ENCODE data around the gene ZNF469.

The ZNF469 gene, protein sequence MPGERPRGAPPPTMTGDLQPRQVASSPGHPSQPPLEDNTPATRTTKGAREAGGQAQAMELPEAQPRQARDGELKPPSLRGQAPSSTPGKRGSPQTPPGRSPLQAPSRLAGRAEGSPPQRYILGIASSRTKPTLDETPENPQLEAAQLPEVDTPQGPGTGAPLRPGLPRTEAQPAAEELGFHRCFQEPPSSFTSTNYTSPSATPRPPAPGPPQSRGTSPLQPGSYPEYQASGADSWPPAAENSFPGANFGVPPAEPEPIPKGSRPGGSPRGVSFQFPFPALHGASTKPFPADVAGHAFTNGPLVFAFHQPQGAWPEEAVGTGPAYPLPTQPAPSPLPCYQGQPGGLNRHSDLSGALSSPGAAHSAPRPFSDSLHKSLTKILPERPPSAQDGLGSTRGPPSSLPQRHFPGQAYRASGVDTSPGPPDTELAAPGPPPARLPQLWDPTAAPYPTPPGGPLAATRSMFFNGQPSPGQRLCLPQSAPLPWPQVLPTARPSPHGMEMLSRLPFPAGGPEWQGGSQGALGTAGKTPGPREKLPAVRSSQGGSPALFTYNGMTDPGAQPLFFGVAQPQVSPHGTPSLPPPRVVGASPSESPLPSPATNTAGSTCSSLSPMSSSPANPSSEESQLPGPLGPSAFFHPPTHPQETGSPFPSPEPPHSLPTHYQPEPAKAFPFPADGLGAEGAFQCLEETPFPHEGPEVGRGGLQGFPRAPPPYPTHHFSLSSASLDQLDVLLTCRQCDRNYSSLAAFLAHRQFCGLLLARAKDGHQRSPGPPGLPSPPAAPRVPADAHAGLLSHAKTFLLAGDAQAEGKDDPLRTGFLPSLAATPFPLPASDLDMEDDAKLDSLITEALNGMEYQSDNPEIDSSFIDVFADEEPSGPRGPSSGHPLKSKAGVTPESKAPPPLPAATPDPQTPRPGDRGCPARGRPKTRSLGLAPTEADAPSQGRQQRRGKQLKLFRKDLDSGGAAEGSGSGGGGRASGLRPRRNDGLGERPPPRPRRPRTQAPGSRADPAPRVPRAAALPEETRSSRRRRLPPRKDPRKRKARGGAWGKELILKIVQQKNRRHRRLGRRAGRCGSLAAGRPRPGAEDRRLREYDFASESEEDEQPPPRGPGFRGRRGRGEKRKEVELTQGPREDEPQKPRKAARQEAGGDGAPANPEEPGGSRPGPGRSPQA (N-terminal part only)

DNA sequence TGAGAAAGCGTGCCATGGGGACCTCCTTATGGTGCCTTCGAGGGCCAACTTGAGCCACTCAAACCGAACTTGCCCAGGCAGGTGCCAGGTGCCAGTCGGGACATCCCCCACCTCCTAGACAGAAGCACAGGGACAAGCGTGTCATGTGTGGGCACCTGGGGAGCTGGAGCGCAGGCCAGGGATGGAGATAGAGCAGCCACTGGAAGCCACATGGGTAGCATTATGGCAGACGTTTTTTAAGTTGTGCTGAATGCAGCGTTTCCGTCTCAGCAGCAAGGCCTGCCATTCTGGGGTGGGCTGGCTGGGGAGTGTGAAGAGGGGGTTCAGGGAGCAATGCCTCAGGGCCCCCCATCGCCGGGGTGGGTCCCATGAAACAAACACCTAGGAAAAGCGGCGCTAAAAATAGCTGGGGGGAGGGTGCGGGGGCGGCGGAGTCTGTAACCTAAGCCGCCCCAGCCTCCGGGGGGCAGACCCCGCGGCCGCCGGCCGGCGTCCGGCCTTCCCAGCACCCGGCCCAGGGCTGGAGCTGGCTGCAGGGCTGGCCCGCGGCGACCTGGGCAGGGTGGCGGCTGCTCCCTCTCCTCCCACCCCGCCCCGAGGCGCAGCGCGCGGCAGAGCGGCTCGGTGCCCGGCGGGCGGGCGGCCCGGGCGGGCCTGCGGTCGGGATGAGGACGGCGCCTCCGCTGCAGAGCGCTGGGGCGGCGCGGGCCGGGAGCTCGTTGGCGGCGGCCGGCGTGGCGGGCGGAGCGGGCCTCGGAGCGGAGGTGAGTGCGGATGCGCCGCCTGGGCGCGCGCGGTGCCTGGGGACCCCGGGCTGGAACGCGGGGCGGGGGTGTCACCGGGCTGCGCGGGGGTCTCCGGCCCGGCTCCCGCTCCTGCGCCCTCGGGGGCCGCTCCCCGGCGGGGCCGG, at the start of gene ZNF469:
Gene ZNF469 (plus strand): TSS at position 469 of the 910 bp plus-strand sequence. CDS start 44,512 bp downstream, outside the sequence.
- DNase-seq (ENCODE audit: low read depth), result no peak

DNA sequence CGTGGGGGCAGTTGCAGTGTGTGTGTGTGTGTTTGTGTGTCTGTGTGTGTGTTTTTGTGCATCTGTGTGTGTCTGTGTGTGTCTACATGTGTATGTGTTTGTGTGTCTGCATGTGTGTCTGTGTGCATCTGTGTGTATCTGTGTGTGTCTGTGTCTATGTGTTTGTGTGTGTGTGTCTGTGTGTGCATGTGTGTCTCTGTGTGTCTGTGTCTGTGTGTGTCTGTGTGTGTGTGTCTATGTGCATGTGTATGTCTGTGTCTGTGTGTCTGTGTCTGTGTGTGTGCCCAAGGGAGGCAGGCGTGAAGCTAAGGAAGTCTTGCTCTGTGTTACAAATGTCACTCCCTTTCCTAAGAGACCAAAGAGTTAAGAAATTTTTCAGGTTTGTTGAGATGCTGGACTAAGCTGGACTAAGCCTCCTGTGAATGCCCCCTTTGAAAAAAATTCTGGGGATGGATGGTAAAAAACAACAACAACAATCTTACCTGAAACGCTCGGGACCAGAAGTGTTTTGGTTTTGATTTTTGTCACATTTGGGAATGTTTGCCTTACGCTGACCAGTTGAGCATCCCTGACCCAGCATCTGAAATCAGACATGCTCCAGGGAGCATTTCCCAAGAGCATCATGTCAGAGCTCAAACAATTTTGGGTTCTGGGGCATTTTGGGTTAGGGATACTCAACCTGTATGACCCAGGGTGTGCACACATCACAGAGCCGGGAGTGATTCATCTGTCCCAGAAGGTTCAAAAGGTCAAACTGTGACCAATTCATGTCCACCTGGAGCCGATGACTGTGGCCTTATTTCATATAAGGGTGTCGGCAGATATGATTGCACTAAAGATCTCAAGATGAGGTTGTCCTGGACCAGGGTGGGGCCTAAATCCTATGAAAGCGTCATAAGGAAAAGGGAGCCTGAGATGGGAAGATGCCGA, 48.6 kb upstream of the ZNF469 start:
- DNase-seq (ENCODE audit: low read depth), result no peak

DNA sequence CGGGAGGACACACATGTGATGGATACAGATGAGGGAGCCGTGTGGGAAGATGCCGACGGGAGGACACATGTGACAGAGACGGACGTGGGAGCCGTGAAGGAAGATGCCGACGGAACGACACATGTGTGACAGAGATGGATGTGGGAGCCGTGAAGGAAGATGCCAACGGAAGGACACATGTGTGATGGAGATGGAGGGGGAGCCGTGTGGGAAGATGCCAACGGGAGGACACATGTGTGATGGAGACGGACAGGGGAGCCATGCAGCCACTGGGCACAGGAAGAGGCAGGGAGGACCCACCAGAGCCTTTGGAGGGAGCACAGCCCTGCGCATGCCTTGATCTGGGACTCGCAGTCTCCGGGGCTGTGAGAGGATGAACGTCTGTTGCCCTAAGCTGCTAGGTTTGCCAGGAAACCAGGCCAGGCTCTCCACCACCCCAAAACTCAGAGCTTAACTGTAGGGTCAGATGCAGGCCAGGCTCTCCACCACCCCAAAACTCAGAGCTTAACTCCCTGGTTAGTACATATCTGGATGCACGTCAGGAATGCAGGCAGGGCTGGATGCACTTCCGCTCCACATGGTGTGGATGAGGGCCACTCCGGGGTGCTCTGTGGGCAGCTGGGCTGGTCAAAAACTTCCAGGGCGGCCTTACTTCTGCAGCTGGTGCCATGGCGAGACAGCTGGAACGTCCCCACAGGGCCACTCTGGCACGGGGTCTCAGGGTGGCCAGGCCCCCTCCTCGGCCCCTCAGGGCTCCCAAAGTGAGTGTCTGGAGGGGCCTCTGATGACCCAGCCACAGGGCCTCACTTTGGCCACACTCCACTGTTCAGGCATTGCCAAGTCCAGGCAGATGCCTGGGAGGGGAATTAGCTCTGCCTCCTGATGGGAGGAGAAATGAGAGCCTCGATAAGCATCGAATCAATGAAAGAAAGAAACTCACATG, 47.7 kb upstream of the ZNF469 start:
- DNase-seq (ENCODE audit: low read depth), result no peak

DNA sequence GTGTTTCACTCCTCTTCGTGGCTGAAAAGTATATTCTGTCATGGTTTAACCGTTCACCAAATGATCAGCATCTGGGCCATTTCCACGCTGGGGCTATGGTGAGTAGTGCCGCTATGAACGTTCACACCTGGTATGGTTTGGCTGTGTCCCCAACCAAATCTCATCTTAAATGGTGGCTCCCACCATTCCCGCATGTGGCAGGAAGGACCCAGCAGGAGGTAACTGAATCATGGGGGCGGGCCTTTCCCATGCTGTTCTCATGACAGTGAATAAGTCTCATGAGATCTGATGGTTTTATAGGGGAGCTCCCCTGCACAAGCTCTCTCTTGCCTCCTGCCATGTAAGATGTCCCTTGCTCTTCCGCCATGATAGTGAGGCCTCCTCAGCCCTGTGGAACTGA, 45.7 kb upstream of the ZNF469 start:
- no peak for DNase-seq (ENCODE audit: low read depth)

DNA sequence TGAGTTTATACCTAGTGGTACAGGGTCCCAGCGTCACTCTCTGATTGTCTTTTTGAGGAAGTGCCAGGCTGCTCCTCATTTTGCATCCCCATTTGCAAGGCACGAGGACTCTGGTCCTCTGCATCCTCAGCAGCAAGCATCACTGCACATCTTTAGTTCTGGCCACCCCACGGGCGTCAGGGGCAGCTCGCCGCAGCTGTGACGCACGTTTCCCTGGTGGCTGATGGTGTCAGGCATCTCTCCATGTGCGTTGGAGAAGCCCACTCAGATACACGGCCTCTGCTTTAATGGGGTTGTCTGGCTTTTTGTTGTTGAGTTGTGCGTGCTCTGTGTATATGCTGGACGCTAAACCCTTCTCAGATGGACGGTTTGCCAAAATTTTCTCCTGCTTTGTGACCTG, 45.2 kb upstream of the ZNF469 start:
- DNase-seq (ENCODE audit: low read depth), result no peak

DNA sequence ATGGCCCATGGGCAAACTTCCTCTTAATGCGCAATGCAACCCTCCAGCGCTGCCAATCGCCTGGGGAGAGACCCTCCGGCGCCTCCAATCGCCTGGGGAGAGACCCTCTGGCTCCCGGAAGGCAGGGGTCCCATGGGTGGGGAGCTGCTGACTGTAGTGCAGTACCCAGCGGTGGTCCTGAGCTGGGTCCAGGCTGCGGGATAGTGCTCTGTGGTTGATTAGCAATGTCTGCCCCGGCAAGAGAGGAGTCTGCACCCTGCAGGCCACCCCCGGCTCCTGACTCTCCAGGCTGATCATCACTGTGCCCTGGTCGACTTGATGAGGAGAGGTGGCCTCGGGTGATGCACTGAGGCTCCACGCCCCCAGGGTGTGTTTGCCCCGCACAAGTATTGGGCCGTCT, 44.6 kb upstream of the ZNF469 start:
- no peak for DNase-seq (ENCODE audit: low read depth)

DNA sequence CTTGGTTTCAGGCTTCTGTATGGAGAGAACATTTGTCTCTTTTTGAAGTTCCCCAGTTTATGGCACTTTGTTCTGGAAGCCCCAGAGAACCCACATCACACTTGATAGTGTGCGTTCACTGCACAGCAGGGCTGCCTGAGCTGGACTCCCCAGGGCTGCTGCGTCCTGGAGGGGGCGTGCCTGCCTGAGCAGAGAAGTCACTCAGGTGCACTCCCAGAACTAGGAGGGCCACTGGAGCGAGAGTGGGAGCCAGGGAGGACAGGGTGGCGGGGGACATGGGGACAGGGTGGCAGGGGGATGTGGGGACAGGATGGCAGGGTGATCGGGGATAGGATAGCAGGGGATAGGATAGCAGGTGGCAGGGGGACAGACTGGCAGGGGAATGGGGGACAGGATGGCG, 43.9 kb upstream of the ZNF469 start:
- no peak for DNase-seq (ENCODE audit: low read depth)

DNA sequence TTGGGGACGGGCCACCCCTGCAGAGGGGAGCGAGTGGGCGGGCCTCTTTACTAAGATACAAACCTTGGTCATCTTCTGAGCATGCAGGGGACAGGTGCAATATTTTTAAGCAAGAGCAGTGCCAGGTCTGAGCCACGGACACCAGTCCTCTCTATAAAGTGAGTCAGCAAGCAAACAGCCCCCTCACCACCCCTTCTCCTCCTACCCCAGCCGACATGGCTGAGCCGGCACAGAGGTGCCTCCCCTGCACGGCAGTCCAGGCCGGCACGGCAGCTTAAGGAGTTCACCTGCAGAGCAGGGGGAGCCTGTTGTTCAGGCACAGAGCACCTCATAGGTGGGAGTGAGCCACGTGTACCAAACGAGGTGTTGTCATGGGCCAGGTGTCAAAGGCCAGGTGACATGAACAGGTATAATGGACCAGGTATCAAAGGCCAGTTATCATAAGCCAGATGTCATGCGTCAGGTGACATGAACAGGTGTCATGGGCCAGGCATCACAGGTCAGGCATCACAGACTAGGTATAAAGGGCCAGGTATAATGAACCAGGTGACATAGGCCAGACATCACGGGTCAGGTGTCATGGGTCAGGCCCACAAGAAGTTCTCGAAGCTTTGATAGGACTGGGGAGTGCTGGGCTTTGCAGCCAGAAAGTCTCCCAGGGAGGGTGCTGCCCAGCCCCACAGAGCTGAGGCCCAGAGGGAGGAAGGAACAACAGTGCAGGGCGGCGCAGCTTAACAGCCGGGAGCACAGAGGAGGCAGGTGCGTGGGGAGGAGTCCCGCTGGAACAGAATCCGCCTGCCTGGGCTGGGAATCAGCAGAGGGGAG, 42.6 kb upstream of the ZNF469 start:
- DNase-seq (ENCODE audit: low read depth), result no peak

DNA sequence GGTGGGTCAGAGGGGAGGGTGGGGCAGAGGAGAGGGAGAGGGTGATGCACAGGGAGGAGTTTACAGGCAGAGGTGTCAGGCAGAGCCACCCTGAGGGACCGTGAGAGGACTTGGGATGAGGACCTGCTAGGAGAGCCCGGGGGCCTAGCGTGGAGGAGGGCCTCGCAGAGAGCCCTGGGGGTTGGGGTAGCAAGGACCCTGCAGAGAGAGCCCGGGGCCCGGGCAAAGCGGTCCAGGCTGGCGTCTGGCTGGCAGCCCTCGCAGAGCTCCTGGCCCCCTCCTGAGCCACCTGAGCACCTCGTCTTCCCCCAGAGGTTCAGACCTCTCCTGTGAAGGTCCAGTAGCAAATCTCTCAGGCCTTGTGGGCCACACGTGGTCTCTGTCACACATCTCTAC, 42.0 kb upstream of the ZNF469 start:
- no peak for DNase-seq (ENCODE audit: low read depth)

DNA sequence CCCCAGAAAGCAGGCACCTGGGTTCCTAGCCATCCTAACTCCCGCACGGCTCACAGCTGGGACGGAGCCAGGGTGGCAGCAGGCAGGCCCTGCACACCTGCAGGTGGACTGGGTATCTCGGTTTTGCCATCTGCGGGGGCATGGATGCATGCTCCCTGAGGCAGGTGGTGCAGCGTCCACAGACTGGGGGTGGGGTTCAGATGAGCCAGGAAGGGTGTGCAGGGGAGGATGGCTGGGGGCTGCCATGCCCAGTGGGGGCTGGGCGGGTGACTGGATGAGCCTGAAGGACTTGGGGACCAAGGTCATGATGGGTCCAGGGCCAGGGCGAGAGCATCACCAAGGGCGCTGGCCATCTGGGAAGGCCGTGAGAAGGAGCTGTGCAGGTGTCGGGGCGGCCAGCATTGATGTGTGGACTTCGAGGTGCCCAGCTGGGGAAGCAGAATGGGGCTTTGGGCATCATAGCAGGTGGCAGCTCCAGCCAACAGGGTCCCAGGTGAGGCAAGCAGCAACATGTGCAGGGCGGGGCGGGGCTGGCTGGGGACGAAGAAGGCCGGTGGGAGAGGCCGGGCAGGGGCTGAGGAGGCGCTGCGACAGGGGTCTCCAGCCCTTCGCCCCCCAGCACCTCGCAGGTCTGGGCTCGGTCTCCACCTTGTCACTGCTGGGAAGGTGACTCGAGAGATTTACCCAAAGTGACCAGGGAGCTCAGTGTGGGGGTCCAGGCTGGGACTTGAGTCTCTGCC, 41.0 kb upstream of the ZNF469 start:
- DNase-seq (ENCODE audit: low read depth), result no peak

DNA sequence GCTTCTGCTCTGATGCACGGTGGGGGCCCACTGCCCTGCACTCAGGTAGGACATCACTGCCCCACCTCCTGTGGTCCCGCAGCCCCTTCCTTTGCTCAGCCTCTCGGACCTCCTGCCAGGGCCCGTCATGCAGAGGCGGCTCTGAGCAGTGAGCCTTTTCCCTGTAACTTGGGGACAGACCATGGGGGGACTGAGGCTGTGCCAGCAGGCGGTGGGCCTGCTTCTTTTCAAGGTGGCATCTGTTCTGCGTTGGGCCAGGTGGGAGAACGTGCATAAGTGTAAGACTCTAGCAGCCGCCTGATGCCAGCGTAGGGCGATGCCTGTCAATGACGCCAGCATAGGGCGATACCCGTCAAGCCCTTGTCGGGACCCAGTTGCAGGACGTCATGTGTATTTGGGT, 40.3 kb upstream of the ZNF469 start:
- no peak for DNase-seq (ENCODE audit: low read depth)

DNA sequence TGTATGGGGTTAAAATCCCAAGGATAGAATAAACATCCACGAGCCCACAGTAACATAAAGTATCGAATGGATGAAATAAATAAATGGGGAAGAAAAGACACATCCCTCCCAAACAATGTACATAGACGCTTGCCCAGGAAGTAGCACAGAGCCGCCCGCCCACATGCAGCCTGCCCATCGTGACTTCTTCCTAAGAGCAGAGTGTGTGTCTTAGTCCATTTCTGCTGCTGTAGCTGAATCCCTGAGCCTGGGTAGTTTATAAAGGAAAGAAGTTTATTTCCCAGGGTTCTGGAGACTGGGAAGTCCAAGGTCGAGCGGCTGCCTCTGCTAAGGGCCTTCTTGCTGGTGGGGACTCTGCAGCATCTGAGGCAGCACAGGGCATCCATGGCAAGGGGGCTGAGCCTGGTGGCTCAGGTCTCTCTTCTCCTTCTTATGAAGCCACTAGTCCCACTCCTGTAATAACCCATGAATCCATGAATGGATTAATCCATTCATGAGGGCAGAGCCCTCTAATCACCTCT, 39.4 kb upstream of the ZNF469 start:
- DNase-seq (ENCODE audit: low read depth), result no peak

DNA sequence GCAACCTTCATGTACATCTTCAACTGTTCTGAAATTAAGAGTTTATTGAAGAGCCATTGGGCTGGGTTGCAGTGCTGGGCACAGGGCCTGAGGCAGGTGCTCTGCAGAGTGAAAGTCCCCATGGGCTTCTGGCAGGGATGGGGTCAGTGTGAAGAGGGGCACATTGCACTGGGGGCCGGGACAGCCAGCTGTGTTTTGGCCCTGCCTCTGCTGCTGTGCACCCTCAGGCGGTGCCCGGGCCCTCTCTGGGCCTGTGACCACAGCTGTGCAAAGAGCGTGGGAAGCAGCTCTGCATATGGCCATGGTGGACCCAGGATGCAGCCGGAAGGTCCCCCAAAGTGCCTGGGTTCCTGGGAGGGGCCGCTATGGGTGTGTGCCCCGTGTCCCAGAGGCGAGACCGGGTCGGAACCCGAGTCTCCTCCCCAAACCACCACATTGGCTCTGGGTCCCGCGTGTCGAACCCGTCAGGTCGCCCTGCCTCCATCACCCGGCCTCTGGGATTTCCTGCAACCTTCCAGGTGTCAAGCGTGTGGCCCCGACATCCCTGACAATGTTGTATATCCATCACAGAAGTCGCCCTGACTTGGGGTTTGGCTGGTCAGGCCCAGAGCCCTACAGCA, 38.2 kb upstream of the ZNF469 start:
- DNase-seq (ENCODE audit: low read depth), result no peak

DNA sequence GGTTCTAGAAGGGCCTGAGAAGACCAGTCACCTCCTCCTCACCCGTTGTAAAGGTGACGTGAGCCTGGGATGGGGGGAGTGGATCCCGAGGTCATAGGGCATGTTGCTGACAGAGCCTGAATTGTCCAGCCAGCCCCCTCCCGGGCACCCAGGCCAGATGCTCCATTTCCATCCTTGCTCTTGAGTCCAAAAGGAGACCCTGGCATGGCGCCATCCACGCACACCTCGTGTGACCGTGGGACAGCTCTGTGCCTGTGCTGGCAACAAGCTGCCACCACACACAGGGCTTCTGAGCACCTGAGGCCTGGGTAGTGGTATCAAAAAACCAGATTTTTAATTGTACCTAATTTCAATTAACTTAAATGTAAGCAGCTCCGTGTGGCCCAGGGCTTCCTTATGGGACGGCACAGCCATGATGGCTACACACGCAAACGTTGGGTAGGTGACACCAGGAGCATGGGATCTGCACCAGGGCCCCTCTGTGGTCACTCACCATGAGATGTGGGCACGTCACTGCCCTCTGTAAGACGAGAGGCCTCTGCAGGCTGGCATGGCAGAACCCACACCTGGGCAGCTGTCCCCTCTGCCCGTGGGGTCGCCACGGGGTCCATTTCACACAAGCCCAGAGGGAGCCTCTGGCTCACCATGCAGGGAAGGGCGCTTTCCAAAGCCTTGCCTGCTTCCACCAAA, 37.6 kb upstream of the ZNF469 start:
- no peak for DNase-seq (ENCODE audit: low read depth)

DNA sequence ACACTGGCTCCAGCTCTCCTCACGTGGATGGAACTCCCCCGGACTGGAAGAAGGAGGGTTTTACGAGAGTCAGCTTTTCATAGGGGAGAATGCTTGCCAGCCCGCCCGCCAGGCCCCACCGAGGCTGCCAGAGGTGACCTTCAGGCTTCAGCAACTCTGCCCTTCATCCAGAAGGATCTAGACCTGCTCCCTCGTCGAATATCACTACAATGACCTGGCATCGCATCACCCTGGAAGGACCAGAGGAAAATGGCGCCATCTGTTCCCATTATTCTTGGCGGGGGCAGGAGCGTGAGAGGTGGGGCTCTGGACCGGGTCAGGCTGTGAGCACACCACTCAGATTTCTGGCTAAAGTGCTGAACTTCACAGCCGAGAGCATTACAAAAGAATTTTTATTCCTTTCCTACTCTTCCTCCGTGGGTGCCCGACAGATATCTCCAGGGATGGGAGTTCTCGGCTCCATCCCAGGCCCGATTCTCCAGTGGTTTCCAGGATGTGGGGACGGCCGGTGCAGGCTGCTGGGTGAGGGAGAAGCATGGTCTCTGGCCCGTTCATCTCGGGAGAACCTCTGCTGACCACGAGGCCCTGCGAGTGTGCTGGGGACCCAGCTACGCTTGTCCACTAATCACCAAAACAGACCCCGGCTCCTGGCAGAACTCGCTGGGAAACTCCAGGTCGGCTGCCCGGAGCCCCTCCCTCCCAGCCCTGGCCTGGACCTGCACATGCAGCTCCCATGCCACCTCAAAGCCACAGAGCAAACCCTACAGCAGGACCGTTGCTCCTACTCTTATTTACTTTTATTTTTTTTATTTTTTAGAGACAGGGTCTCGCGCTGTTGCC, 36.8 kb upstream of the ZNF469 start:
- no peak for DNase-seq (ENCODE audit: low read depth)

Data from non-pigmented ciliary epithelial cell (primary cell).